Activated naive CD4-positive, alpha-beta T cell treated with Interleukin-2 at 50 U/mL for 16 hours (primary cell): Measurements from ENCODE around the gene LRP5.
"Not testable (repeated sequence)": the region's sequence is repeated elsewhere in the genome, so short reads cannot be mapped to it uniquely, and the experiment has no call there.

Source experiments
- DNase-seq: peaks from one replicate; pipeline ENCODE4 v3.0.0-alpha.2; 2020

Gene LRP5

DNA sequence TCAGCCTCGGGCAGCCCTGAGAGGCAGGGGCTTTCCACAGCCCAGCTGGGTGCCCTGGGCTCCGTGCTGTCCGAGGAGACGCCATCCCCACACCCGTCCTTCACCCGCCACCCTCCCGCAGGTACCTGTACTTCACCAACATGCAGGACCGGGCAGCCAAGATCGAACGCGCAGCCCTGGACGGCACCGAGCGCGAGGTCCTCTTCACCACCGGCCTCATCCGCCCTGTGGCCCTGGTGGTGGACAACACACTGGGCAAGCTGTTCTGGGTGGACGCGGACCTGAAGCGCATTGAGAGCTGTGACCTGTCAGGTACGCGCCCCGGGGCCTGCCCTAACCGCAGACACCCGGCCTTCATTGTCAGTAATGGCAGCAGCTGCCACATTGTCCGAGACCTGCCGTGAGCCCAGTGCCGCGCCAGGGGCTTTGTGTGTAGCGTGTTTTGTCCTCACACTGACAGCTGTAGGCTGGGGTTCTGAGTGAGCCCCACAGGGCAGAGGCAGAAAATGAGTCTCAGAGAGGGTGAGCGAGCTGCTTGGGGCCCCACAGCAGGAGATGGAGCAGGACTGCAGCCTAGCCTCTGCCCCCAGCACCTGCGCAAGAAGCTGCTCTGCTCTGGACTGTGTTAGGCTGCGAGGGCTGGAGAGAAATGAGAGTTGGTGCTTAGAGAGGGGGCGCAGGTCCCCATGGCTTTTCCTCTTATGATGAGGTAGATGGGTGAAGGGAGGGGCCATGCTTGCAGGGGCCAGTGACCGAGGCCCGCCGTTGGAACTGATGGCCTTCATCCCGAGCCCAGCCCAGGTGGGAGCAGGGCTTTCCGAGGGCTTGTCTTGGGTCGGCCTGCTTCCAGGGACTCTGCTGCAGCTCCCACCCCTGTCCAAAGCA, 112.8 kb downstream of the LRP5 start:
- no peak for DNase-seq

DNA sequence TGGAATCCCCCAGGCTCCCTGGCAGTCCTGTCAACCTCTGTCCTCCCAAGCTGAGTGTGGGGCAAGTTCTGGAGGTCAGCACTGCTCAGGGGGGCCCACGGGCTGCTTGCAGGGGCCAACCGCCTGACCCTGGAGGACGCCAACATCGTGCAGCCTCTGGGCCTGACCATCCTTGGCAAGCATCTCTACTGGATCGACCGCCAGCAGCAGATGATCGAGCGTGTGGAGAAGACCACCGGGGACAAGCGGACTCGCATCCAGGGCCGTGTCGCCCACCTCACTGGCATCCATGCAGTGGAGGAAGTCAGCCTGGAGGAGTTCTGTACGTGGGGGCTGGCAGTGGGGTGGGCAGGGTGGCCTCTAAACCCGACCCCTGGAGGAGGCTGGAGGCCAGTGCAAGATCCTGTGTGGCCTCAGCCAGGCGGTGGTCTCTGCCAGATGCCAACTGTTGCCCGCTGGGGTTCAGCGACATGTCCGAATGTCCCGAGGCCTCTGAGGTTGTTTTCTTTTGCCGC, 113.5 kb downstream of the LRP5 start:
- DNase-seq: no peak

DNA sequence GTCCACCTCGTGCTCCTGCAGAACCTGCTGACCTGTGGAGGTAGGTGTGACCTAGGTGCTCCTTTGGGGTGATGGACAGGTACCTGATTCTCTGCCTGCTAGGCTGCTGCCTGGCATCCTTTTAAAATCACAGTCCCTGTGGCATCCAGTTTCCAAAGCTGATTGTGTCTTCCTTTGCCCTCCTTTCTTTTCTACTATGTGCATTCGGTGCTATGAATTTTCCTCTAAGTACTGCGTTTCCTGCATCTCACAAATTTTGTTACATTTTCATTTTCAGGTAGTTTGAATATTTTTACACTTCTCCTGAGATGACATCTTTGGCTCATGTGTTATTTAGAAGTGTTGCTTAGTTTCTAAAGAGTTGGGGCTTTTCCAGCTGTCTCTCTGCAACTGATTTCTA, 117.3 kb downstream of the LRP5 start:
- no peak for DNase-seq

DNA sequence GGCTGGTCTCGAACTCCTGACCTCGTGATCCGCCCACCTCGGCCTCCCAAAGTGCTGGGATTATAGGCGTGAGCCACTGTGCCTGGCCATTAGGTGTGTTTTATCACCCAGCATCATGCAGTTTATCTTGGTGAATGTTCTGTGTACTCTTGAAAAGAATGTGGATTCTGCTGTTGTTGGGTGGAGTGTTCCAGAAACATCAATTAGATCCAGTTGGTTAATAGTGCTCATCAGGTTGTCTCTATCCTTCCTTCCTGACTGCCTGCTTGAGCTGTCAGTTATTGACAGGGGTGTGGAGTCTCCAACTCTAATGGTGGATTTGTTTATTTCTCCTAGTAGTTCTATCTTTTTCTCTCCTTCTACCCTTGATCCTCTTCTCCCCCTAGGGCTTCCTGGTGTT, 118.0 kb downstream of the LRP5 start:
- no peak for DNase-seq

DNA sequence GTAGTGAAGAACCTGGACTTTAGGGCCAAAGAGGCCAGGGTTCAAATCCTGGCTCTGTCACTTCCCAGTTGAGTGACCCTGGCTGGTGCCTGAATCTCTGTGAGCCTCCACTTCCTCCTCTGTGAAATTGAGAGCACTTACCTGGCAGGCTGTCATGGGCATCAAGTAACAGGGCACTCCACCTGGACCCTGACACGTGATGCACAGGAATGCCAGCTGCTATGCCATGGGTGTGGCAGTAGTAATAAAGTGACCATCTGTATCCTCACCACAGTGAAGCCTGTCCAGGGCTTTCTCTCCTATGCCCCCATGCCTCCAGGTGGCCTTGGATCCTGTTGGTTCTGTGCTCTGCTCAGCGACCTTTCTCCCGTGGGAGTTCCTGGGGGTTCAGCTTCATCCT, 118.4 kb downstream of the LRP5 start:
- no peak for DNase-seq

DNA sequence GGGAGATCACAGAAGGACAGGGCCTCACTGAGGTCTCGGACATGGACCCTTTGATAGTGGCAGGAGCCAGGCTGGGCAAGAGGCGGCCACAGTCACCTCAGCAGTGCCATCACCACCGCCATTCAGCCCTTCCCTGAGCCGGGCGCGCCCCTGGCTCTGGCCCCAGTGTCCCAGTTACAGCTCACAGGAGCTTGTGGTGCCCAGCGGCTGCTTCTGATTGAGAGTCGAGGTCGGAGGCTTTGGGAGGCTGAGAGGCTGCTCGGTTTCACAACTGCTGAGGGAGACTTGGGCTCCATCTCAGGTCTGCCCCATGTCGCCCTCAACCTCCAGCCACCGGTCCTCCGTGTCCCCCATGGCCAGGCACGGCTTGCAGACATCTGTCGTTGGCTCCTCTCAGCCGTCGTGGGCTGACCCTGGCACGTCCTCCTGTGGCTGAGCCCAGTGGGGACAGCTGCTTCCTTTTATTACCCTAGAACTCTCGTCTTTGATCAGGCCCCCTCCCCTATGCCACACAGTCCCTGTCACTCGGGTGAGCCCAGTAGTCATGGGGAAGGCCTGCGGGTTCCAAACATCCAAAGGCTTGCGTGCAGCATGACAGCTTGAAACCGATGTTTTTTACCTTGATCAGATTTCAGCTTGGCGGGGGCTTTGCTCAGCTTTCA, 119.7 kb downstream of the LRP5 start:
- DNase-seq: no peak

DNA sequence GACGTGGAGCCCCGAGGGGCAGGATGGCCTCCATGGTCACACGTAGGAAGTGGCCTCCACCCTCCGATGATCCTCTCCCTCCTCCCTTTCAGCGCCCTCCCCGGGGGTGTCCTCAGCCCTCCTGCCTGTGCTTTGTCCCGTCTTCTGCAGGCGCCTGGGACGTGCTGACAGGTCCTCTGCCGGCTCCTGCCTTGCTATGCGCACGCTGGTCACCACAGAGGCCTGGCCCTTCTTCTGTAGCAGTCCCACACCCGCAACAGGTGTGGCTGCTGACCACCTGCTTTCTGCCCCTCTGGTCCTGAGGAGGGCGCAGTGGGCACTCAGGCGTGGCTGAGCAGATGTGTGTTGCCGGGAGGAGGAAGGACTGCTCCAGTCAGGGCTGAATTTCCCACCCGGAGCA, 120.5 kb downstream of the LRP5 start:
- DNase-seq: no peak

DNA sequence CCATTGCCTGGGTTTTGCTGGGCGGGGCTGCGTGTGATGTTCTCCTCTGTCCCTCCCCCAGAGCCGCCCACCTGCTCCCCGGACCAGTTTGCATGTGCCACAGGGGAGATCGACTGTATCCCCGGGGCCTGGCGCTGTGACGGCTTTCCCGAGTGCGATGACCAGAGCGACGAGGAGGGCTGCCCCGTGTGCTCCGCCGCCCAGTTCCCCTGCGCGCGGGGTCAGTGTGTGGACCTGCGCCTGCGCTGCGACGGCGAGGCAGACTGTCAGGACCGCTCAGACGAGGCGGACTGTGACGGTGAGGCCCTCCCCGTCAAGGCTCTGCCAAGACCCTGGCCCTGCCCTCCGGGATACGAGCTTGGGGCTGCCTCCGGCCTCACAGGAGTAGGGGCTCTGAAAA, 121.2 kb downstream of the LRP5 start:
- DNase-seq: no peak

DNA sequence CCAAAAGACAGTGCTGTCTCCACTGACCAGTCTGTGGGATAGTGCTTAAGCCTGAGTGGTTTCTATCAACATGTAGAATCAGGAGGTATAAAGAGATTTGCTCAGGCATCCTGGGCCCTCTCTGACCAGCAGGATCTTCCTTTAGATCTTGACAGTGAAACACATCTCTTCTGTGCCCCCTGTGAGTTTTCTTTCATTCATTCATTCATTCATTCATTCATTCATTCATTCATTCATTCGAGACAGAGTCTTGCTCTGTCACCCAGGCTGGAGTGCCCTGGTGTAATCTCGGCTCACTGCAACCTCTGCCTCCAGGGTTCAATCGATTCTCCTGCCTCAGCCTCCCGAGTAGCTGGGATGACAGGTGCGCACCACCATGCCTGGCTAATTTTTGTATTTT, 121.8 kb downstream of the LRP5 start:
- not testable (repeated sequence) for DNase-seq

DNA sequence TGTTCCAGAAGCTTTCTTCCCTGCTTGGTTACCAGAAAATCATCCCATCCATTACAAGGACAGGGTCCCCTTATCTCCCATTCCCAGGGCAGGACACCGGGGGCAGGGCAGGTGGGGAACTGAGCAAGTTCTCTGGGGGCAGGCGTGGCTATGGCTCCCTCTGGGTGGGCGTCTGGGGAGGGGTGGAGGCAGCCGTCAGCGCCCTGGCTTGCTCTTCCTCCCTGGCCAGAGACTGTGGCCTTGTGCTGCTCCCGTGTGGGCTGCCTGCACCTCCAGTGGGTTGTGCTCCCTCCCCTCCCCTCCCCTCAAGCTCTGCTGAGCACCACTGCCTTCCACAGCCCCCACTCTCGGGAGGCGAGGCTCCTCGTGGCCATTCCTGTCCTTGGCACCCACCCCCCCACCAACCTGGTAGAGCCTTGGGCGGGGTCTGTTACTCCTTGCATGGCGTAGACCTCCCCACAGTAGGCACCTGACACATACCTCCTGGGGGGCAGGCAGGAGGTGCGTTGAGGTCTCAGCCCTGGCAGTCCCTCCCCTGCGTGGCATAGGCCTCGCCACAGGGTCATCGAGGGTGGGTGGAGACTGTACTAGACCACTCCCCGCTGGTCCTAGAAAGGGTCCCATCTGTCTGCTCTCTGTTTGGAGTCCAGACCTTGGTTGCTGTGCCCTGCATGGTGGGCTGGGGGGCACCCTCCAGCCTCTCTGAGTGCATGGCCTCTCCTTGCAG, 123.9 kb downstream of the LRP5 start:
- no peak for DNase-seq

DNA sequence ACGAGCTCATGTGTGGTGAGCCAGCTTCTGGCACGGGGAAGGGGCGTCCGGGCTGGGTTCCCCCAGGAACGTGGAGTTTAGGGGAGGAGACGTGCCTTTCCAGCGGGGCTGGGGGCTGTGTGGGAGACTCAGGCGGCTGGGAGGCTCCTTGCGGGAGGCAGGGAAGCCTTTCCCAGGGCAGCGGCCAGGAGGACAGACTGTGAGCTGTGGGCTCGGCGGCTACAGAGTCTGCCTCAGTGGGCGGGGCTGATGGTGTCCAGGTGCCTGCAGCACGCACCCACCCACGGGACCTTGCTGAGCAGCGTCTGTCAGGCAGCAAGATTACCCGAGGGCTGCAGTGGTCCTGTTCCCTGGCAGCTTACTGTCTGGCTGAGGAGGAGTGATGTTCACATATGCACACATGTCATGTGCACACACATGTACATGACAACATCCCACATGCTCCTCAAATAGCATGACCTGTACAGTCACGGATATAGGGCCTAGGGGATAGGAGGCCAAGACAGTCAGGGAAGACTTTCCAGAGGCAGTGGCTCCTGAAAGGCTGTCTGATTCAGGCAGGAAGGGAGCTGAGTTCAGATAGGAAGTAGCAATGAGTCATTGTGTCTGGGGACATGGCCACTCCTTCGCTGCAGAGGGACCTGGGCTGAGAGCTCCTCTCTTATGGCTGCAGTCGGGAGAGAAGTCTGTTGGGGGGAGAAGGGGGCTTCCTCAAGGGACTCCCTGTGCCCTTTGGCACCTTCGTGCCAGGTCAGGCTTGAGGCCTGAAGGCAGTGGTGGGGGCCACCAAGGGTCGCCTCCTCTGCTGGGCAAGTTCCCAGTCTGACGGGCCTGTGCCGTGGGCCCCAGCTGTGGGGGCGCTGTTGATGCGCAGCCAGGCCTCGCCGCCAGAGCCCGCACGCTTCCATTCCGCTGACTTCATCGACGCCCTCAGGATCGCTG, 124.9 kb downstream of the LRP5 start:
- no peak for DNase-seq

DNA sequence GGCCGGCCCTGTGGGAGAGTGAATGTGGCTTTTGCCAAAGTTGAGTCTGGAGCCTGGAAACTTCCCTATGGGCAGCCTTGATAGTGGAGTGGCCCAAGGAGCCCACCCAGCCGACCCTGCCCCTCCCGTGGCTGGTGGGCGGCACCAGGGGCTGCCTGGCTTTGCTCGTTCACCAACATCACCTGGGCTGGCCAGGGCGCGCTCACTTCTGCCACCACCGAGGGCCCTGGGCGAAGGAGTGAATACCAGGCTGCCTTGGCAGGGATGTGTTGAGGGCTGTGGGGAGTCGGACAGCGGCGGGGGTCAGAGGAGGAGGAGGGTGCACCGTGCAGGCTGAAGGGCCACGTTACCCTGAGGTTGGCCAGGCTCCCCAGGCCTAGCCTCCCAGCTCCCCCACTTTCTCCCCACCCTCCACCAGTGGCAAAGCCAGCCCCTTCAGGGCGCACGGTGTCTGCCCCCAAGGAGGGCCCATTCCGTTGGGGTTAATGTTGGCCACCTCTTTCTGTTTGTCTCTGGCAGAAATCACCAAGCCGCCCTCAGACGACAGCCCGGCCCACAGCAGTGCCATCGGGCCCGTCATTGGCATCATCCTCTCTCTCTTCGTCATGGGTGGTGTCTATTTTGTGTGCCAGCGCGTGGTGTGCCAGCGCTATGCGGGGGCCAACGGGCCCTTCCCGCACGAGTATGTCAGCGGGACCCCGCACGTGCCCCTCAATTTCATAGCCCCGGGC, 125.7 kb downstream of the LRP5 start:
- DNase-seq: no peak

DNA sequence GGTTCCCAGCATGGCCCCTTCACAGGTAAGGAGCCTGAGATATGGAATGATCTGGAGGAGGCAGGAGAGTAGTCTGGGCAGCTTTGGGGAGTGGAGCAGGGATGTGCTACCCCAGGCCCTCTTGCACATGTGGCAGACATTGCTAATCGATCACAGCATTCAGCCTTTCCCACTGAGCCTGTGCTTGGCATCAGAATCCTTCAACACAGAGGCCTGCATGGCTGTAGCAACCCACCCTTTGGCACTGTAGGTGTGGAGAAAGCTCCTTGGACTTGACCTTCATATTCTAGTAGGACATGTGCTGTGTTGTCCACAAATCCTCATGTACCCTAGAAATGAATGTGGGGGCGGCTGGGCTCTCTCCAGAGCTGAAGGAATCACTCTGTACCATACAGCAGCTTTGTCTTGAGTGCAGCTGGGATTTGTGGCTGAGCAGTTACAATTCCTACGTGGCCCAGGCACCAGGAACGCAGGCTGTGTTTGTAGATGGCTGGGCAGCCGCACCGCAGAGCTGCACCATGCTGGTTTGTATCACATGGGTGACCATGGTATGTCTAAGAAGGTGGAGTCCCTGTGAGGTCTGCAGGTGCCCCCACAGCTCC, 126.4 kb downstream of the LRP5 start:
- no peak for DNase-seq

DNA sequence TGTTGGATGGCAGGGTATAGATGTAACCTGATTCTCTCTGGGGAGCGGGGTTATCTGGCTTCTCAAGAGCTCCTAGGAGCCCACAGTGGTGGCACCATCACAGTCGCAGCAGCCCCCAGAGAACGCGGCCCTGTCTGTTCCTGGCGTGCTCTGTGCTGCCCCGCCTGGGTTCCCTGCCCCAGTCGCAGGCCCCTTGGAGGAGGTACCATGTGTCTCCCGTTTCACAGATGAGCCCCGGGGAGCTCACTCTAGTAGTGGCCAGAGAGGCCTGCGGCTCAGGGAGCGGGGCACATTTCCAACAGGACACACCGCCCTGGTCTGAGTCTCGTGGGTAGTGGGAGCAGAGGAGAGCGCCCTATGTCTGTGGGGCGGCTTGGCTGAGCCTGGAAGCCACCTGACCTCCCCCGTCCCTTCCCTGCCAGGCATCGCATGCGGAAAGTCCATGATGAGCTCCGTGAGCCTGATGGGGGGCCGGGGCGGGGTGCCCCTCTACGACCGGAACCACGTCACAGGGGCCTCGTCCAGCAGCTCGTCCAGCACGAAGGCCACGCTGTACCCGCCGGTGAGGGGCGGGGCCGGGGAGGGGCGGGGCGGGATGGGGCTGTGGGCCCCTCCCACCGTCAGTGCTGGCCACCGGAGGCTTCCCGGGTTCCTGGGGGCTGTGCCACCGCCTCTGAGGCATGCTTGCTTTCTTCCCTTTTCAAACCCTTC, 127.1 kb downstream of the LRP5 start:
- DNase-seq: no peak

DNA sequence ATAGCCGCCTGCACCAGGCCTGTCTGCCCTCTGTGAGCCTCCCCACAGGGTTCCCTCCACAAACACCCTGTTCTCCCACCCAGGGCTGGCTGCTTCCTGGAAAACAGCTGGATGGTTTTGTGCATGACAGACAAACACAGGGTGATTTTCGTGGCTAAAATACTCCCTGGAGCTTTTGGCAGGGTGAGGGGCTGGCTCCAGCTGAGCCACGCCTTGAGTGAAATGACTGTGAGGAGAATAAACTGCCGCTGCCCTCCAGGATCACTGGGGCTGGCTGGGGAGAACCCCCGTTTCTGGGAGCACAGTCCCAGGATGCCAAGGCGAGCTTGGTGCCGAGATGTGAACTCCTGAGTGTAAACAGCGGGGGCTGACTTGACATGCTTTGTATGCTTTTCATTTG, 127.8 kb downstream of the LRP5 start:
- no peak for DNase-seq

DNA sequence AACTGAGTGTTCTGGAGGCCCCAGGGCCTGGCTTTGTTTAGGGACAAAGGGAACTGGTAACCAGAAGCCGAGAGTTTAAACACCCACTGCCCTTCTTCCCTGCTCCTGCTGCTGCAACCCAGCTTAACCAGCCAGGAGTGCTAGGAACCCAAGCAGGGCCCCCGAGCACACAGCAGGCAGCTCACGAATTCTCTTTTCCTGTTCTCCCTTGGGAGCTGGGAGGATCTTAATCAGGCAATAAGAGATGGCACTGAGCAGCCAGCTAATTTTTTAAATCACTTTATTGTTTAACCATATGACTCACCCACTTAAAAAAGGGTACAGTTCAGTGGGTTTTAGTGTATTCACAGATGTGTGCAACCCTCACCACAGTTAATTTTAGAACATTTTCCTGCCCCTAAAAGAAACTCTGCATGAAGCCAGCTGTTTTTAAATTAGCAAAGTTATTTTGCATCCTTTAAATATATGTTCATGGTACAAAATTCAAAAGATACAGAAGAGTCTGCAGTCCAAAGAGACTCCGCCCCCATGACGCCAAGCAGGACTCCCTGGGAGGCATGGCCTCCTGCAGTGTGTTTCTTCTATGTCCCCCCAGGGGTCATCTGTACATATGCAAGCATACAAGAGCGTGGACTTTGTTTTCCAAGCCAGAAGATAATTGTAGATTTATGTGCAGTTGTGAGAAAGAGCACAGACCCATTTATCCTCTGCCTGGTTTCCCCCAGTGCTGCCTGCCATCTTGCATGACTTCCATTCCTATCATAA, 129.3 kb downstream of the LRP5 start:
- no peak for DNase-seq

DNA sequence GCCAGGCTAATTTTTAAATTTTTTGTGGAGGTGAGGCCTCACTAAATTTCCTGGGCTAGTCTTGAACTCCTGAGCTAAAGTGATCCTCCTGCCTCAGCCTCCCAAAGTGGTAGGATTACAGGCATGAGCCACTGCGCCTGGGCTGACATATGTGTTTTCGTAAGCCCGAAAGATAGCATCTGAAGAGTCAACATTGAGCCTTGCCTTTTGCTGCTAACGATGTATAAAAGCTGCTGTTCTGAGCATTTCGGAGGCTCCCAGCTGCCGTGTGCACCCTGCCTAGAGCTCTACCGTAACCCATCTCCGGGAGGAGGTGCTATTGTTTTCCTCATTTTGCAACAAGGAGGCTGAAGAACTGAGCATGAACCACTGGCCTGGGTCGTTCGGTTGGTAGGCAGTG, 130.0 kb downstream of the LRP5 start:
- DNase-seq: no peak

DNA sequence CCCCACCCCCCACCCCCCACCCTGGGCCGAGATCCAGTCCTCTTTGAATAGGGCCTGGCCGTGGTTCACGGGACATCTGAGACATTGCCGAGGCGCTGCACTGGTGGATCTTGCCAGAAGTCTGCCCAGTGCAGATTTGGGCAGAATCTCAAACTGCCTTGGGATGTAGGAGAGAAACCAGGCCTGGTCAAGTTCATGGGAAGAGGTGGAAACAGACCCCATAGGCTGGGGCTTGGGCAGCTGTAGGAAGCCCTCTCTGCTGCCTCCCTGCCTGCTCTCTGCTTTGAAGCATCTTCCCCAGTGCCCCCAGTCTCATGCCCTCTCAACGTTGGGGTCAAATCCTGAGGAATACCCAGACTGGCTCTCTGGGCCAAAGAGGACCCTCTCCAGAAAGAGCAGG, 132.2 kb downstream of the LRP5 start:
- DNase-seq: no peak

DNA sequence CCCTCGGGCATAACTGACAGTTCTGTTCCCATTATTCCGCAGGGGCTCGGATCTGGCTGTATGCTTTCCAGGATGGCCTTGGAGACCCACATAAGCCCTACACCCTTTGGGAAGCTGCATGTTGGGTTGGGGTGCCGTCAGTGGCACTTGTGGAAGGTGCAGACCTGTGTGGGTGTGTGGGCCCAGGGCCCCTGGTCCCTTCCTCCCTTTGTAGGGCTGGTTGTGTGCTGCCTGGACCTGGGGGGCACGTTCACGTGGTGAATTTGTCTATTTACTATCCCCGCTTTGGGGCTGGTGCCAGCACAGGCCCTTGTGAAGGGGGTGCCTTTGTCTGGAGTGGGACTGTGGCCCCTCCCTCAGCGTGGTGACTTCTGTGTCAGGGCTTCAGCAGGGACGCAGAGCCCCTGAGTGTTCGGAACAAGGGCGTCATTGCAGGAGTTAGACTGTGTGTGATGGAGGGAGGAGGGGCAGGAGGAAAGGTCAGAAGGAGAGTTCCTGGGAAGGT, 133.2 kb downstream of the LRP5 start:
- DNase-seq: no peak
